Occipital lobe (tissue), 2 donors: ENCODE data around the gene PPP1R3D. TPM values are rescaled to one million over a fixed set of nuclear protein-coding genes. Genes with fewer than 3 reads are reported as not detected.
A peak's percentile ranks its signal among the peaks of the same experiment; 100 is the strongest.

Source experiments
- DNase-seq: peaks from one replicate; lab custom pipeline; 2025; lab: John Stamatoyannopoulos, UW
- total RNA-seq: library from RNA; depleted of rRNA; stranded (reverse); fragments of >200 nt; gene quantifications from one replicate; pipeline ENCODE4 v1.2.3, GENCODE V29; 2014

Gene PPP1R3D
- total RNA-seq, 1 donor from 2014 or later: 3.6 TPM

DNA sequence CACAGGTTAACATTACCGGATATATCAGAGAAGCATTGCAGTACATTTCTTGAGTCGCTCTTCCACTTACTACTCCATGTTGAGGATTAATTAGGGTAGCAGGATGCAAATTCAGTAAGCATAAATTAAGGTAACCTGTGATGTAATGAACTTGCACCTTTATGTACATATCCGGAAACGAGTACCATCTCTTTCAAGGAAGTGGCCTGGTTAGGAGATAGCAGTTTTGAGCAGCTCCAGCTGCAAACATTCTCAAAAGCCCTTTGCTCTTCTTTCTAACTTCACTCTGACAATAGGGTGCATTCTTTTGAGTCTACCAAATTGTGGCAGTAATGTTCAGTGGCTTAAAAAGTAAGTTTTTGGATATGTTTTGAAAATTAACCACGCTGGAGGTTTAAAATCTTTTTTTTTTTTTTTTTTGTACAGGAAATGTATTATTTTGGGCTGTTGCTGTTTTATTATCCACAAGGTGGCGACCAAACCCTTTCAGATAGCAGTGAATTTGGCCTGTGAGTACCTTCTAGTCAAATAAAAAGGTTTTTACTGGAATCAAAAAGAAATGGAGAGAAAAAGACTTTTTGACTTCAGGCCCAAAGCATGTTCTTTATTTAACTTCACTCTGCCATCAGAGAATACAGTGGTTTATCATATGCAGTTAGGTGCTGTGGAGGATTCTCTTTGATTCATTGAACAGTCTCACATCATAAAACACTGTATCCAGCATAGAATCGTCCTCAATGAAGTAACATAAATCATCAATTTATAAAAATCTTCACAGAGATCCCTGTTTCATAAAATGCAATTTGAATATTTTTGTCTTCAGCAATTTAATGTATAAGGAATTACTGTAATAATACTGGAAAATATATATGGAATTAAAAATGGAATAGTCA, 9.0 kb upstream of the PPP1R3D start:
- DNase-seq: no peak

DNA sequence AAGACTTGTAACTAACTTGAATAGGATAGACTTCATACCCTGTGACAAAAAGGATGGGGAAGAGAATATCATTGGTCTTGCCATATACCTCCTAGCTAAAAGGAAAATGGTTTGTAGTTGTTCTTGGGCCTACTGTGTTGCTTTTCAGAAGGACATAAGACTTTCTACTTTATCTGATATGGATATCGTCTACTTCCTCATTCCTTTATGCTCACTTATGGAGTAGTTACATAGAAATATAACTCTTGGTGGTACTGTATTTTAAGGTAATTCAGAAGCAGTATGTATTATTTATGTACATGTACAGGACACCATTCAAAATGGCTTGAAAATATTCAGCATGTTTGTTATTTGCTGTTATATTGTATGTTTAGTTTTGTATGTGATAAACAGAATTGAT, 8.1 kb upstream of the PPP1R3D start:
- no peak for DNase-seq

DNA sequence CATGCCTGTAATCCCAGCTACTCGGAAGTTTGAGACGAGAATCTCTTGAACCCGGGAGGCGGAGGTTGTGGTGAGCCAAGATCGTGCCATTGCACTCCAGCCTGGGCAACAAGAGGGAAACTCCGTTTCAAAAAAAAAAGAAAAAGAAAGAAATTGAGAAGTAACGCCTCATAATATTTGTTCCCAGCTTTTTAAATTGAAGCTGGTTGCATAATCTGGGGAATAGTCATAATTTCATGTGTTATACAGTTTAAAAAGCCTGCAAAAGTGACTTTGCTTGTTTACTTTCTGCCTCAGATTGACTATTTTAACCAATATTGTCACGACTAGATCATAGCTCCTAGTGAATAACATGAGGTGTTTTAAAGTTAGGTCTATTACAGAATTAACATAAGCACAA, 7.3 kb upstream of the PPP1R3D start:
- DNase-seq: no peak

DNA sequence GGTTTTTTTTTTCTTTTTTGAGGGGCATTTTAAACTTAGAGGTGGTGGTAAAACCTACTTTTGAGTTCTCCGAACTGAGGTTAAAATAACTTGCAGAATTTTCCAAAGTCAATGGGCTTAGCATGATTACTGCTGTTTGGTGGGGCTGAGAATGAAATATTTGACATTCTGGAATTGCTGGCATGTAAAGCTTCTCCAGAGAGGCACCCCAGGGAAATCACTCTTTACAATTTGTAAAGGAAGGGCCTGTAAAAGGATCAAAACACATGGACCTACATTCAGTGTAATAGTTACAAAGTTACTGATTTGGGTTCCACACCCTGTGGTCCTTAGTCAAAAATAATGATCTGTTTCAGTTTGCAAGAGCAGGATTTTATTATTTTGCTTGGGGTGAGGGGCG, 5.6 kb upstream of the PPP1R3D start:
- no peak for DNase-seq

DNA sequence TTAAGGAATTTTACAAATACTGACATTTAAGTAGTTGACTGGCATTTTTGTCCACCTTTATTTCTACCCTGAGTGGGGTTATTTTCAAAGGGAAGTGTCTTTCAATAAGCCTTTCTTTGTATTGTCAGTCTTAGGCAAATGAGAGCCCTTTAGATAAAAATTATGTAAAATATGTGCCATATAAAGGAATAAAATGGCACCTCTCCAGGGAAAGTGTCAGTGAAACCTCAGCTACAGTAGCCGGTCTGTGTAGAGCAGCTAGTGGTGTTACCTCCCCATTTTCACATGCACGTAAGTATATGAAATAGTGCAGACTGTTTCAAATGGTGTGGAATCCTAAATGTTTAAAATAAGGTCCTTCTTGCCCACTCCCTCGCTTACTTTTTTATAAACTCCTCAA, 5.1 kb upstream of the PPP1R3D start:
- DNase-seq: no peak

DNA sequence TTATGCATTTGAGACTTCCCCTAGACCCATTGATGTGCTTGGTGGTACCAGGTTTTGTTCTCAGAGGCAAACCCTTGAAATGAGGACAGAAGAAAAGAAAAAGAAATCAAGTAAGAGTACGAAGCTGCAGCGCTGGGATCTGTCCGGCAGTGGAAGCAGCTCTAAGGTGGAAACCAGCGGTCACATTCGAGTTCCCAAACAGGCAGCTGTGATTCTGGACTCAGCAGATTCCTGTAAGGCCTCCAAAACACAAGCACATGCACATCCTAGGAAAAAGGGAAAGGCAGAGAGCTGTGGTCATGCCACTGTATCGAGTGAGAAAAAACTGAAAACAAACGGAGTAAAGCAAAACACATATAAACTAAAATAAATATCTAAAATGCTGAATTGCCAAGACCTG, 4.6 kb upstream of the PPP1R3D start:
- DNase-seq: no peak

DNA sequence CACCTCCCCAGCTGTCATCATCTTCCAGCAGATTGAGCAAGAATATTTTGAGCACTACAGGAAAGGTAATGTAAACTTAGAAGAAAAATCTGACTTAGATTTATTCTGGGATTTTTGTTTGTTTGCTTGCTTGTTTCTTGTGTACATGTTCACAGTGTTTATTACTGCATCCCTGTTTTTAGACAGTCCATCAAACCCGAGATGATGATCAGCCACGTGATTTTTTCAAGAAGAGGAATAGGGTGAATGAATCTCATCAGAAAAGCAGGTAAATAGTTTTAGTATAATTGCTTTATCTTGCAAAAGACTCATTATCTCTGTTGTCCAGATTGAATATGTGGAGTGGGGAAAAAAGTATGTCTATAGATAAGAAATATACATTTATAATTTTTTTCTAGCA, 2.1 kb upstream of the PPP1R3D start:
- DNase-seq: no peak

DNA sequence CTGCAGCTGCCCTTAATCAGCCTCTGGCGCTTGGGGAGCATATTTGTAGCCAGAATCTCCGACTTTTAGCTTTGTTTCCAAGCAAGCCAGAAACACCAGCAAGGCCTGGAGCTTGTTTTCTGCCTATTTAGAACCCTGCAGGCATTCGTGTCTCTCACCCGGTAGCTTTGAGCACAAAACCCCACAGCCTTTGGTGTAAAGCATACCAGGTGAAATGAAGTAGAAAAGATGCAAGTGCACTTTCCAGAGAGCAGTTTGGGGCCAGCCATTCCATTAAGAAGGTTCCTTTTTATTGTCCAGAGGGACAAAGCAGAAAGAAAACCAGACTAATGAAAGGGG, 820 bp upstream of the PPP1R3D start:
- no peak for DNase-seq

DNA sequence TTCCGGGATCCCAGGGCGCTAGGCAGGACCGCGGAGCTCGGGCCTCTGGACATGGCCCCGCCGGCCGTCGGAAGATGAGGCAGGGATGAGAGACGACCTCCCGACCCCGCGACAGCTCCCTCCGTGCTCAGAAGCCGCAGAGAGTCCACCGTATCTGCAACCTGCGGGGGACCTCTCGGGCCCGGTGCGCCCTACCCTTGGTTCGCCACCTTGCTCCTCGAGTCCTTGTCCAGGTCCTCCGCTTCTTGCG, 301 bp downstream of the PPP1R3D start:
- no peak for DNase-seq

DNA sequence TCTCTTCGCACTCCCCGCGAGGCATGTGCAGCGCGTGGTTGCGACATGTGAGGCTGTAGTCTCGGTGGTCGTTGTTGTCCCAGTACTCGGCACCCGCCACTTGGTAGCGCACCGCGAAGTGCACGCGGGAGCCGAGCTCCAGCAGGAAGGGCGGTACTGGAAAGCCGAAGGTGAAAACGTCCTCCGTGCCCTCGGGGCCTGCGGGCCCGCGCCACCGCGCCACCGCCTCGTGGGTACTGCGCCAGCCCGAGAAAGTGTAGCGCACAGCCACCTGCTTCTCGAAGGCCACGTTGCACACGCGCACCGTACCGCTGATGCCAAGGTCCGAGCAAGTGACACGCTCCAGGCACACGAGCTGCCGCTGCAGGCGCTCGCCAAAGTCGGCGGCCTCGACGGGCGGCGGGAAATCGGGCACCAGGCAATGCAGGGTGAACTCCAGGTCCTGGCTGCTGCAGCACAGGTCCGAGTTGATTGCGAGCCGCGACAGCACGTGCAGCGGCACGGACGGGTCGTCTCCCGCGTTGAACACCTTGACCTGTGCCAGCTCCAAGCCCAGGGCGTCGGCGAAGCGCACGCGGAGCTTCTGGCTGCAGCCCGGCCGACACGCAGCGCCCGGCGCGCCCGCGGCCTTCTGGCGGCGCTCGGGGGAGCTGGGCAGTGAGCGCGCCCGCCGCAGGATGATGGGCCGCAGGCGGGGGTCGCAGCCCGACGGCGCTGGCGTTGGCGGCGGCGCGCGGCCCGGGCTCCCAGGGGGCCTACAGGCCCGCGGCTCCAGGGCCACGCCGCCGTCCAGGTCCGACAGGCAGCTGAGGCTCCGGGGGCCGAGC, 840 bp downstream of the PPP1R3D start:
- no peak for DNase-seq

DNA sequence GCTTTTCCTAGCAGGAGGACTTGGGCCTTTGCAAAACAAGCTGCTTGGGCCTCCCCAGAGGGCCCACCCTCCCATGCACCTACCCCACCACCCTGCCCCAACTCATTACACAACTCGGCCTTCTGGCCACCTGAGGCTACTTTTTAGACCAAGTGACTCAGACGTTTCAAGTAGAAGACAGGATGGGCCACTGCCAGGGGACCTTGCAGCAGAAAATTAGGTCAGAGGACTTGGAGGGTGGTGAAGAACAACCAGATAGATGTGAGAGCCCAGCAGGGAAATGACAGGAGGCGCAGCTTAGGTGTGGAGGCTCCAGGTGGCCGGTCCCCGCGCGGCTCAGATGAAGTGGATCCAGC, 1.4 kb downstream of the PPP1R3D start:
- DNase-seq: no peak

DNA sequence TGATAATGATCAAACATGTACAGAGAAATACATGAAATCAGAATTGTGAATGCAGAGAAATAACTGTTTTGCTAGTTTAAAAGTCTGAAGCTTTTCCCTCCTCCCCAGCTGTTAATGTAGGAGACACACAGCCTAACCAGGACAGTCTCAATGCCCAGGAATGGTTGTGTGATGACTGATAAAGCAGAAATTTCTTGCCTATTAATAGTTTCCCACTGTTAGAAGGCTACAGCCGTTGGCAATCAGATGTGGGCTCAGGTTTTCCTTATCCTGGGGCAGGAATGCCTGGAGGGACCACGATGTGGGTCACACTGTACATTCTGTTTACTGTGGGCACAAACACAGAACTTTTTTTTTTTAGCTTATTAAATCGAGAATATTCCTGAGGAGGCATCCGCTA, 1.9 kb downstream of the PPP1R3D start:
- no peak for DNase-seq

DNA sequence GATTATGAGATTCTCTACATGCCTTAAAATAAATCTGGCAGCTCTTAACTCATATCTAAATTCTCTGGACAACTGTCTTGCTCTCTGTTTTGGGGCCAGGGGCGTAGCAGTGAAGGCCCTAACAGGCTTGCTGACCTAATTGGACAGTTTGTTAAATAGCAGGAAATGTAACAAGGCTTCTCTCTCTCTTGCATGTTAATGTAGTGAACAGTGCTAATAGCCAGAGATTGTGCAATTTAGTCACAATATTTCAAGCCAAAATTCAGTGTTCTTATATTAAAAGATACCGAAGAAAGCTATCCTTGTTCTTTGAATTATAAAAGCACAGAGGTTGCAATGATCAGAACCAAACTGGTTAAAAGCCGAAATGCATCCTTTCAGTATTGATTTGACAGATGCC, 3.0 kb downstream of the PPP1R3D start:
- DNase-seq: no peak

DNA sequence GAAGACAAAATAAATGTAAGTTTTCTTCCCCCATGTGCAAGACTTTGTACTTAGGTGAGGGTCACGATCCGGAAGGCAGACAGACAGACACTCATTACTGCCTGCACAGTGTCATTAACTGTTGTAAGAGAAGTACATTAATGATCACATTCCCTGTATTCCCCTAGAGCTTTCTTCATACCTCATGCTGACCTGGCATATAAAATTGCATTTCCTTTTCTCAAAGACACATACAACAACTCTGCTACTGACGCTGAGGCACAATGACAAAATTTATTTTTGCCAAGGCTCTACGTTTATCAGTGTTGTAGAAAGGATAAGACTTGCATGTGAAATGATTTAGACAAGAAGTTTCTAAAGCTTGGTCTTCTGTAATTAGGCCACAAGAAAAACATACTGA, 3.7 kb downstream of the PPP1R3D start:
- DNase-seq: no peak

DNA sequence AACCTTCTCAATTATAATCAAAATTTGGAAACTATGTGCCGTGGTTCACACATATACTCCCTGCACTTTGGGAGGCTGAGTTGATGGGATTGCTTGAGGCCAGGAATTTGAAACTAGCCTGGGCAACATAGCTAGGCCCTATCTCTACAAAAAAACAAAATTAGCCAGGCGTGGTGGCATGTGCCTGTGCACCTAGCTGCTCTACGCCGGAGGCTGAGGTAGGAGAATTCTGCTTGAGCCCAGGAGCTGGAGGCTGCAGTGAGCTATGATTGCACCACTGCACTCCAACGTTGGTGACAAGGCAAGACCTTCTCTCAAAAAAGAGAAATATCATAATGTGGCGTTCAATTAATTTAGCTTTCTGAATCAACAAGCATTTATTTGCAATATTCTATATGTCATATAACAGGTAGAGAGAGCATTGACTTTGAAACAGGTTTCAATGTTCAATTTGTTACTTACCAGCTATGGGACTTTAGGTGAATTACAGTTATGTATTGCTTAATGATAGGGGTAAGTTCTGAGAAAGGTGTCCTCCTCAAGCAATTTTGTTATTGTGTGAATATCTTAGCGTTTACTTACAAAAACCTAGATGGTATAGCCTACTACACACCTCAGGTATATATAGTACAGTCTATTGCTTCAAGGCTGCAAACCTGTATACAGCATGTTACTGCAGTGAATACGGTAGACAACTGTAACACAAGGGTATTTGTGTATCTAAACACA, 4.5 kb downstream of the PPP1R3D start:
- DNase-seq: no peak

DNA sequence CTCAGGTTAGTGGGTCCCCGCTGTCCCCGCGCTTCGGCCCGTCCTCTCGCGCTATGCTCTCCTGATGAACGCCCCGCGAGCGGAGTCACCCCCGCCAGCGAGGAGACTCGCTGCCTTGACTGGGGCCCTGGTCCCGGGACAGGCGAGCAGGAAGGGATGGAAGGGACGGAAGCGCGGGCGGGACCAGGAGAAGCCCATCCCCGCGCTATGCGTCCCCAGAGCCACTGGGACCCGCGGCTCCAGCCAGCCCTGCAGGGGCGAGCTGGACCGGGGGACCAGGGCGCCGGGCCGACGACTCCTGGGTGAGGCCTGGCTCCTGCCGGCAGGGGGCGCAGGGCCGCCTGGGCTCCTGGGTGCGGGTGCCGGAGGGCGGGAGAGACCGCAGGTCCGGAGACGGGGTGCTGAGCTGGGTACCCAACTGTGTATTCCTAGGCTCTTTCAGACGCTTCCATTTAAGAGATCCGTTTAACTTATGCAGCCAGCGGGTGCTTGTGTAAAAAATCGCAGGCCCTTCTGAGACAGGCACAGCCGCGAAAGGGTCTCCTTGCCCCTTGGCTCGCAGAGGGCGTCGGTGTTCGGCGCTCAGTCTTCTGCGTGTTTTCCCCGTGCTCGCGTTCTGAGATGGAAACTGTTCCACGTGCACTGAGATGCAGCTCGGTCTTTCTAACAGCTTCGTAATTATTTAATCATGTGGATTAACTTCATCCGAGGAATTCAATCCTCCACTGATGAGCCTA, 6.1 kb downstream of the PPP1R3D start:
- DNase-seq: peak; percentile 76

DNA sequence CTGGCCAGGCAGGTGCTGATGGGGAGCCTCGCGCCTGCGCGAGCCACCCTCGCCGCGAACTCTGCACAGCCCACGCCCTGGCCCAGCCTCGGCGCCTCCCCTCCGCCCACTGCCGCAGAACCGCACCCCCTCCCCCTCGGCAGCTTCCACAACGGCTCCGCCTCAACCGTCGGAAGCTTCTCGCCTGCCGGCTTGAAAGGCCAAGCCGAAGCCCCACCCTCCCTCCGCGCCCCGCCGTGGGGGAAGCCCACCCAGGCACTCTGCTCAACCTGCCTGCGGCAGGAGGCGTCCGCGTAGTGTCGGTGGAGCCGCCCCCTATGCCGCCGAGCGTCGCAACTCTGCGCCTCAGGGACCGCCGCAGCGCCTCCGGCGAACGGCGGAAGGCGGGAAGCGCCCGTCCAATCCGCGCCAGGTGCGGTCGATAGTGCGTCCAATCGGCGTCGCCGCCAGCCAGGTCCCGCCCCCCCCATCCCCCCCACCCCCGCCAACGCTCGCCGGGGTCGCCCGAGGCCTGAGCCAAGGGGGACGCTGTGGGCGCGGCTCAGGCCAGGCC, 6.7 kb downstream of the PPP1R3D start, which contains the start of gene SYCP2:
SYCP2 (minus strand) TSS at position 342 of the 553 bp plus-strand sequence. CDS start 11,224 bp downstream, outside the sequence.
- DNase-seq: no peak

DNA sequence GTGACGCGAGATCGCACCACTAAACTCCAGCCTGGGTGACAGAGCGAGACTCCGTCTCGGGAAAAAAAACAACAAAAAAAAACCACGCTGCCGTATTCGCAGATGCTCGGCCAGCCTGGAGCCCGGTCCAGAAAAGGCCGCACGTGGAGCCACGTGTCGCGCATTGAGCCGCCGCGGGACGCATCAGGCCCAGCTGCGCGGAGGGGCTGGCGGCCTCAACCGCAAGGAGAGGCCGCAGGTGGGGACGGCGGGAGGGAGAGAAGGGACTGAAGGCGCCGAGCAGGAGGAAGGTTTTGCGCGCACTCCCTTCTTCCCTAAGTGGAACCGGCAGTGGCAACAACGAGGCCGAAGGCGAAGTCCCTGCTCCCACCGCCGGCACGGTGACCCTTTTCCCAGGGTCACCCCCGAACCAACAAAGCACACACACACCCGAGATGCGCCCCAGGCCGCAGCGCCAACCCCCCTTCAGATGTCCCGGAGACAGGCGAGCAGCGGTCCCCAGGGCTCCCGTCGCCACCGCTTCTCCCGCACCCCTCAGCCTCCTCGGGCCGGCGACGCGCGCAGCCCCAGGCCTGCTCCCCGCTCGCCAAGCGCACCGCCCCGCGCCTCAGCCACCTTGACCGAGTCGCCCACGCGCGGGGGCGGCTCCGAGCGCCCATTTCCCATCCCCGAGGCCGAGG, 7.3 kb downstream of the PPP1R3D start:
- DNase-seq: no peak

DNA sequence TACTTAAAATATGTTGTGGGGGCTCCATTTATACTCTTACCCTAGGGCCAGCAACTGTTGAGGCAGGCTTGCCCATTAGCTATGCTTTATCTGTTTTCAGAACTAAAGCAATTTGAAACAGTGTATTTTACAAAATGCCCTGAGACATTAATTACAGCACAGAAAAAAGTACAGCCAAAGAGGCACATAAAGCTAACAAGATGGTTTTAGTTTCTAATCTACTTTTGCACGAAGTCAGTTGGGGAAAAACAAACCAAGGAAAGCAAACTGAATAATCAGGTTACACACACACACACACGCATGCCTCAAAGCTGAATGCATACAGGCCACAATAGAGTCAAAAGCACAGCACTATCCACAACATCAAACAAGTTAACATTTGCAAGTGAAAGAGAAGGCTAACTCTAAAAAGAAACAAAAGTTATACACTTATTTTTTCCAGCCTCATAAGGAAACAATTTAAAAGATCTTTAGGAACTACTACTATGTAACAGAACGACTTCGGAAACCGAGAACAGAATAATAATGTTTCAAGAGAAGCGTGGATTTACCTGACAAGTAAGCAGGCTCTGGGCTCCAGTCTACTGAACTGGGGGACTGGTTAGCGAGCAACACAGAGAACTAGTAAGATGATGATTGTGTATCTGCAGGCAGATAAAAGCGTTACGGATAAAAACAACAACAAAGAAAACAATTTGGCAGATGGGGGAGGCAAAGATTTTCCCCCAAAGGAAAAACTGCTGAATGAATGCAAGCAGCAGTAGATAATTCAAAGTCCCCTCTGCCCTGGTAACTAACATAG, 8.4 kb downstream of the PPP1R3D start:
- no peak for DNase-seq

DNA sequence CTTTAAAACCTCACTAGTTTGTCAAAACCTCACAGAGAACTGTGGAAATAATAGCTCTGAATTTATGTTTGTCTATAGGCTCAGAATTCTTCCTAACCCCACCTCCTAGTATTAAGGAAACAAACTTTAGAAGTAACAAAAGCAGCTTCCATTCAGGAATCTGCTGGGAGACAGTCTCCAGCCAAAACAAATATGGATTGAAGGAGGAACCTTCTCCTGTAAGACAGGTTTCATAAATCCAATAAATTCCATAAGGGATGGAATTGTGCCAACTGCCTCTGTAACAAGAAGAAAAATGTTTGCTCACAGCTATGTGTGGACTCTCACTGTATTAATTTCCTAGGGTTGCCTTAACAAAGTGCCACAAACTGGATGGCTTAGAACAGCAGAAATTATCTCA, 14.2 kb downstream of the PPP1R3D start:
- no peak for DNase-seq
